H1 (cell line): Measurements from ENCODE around the gene ZNF140.

Experiments used
- POLR2A ChIP-seq, 2 experiments: IDR thresholded peaks; 1 replicate in 1 of 2; 2 replicates in 1 of 2; pipeline ENCODE4 v1.6.1; 2011; ENCODE audit warnings: low read depth in 2 of 2, low read length in 2 of 2, mild to moderate bottlenecking in 2 of 2; ENCODE audit errors: control extremely low read depth in 1 of 2
- SP1 ChIP-seq: IDR thresholded peaks from 2 replicates; pipeline ENCODE4 v1.6.1; 2011; ENCODE audit warnings: low read depth, low read length
- ZNF274 ChIP-seq: IDR thresholded peaks from 2 replicates; pipeline ENCODE4 v1.7.0; 2012; ENCODE audit warnings: low read length, borderline replicate concordance; ENCODE audit errors: extremely low read depth
- TF ChIP-seq, protein P1 (sequence below): fragments of 300-600 bp; sonication (generic); IDR thresholded peaks from 2 replicates; pipeline ENCODE4 v1.7.1; 2012; ENCODE audit warnings: low read length, moderate library complexity, mild to moderate bottlenecking, inconsistent platforms; ENCODE audit not compliant: insufficient replicate concordance
- TF ChIP-seq, protein P2 (sequence below), 3 experiments: IDR thresholded peaks; 1 replicate in 2 of 3; 2 replicates in 1 of 3; pipeline versions ENCODE4 v1.5.1 to v1.6.1; 2011; ENCODE audit warnings: low read length in 3 of 3, mild to moderate bottlenecking in 3 of 3, inconsistent platforms in 2 of 3, low read depth in 1 of 3, moderate library complexity in 1 of 3; ENCODE audit not compliant: insufficient read depth in 1 of 3; ENCODE audit errors: control extremely low read depth in 1 of 3

DNA sequence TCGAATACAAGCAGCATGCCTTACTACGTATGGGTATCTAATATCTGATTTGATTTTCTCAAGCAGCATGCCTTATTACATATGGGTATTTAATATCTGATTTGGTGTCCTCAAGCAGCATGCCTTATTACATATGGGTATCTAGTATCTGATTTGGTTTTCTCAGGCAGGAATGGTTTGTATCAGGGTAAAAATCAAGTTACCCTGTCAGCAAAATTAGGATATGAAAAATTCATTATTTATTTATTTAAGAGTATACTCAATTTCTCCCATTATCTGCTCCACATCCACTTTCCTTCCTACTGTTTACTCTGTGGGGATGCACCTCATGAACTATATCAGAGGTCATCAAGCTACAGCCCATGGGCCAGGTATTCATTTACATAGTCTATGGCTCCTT lies 27.4 kb downstream of the ZNF140 start:
- TF ChIP-seq, protein P1, sequence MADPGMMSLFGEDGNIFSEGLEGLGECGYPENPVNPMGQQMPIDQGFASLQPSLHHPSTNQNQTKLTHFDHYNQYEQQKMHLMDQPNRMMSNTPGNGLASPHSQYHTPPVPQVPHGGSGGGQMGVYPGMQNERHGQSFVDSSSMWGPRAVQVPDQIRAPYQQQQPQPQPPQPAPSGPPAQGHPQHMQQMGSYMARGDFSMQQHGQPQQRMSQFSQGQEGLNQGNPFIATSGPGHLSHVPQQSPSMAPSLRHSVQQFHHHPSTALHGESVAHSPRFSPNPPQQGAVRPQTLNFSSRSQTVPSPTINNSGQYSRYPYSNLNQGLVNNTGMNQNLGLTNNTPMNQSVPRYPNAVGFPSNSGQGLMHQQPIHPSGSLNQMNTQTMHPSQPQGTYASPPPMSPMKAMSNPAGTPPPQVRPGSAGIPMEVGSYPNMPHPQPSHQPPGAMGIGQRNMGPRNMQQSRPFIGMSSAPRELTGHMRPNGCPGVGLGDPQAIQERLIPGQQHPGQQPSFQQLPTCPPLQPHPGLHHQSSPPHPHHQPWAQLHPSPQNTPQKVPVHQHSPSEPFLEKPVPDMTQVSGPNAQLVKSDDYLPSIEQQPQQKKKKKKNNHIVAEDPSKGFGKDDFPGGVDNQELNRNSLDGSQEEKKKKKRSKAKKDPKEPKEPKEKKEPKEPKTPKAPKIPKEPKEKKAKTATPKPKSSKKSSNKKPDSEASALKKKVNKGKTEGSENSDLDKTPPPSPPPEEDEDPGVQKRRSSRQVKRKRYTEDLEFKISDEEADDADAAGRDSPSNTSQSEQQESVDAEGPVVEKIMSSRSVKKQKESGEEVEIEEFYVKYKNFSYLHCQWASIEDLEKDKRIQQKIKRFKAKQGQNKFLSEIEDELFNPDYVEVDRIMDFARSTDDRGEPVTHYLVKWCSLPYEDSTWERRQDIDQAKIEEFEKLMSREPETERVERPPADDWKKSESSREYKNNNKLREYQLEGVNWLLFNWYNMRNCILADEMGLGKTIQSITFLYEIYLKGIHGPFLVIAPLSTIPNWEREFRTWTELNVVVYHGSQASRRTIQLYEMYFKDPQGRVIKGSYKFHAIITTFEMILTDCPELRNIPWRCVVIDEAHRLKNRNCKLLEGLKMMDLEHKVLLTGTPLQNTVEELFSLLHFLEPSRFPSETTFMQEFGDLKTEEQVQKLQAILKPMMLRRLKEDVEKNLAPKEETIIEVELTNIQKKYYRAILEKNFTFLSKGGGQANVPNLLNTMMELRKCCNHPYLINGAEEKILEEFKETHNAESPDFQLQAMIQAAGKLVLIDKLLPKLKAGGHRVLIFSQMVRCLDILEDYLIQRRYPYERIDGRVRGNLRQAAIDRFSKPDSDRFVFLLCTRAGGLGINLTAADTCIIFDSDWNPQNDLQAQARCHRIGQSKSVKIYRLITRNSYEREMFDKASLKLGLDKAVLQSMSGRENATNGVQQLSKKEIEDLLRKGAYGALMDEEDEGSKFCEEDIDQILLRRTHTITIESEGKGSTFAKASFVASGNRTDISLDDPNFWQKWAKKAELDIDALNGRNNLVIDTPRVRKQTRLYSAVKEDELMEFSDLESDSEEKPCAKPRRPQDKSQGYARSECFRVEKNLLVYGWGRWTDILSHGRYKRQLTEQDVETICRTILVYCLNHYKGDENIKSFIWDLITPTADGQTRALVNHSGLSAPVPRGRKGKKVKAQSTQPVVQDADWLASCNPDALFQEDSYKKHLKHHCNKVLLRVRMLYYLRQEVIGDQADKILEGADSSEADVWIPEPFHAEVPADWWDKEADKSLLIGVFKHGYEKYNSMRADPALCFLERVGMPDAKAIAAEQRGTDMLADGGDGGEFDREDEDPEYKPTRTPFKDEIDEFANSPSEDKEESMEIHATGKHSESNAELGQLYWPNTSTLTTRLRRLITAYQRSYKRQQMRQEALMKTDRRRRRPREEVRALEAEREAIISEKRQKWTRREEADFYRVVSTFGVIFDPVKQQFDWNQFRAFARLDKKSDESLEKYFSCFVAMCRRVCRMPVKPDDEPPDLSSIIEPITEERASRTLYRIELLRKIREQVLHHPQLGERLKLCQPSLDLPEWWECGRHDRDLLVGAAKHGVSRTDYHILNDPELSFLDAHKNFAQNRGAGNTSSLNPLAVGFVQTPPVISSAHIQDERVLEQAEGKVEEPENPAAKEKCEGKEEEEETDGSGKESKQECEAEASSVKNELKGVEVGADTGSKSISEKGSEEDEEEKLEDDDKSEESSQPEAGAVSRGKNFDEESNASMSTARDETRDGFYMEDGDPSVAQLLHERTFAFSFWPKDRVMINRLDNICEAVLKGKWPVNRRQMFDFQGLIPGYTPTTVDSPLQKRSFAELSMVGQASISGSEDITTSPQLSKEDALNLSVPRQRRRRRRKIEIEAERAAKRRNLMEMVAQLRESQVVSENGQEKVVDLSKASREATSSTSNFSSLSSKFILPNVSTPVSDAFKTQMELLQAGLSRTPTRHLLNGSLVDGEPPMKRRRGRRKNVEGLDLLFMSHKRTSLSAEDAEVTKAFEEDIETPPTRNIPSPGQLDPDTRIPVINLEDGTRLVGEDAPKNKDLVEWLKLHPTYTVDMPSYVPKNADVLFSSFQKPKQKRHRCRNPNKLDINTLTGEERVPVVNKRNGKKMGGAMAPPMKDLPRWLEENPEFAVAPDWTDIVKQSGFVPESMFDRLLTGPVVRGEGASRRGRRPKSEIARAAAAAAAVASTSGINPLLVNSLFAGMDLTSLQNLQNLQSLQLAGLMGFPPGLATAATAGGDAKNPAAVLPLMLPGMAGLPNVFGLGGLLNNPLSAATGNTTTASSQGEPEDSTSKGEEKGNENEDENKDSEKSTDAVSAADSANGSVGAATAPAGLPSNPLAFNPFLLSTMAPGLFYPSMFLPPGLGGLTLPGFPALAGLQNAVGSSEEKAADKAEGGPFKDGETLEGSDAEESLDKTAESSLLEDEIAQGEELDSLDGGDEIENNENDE = no peak
- no peak for TF ChIP-seq POLR2A (IDR thresholded peaks at IDR 0.05; ENCODE audit: control extremely low read depth in 1 of 2, low read depth in 2 of 2, low read length in 2 of 2)
- no peak for TF ChIP-seq ZNF274
- TF ChIP-seq SP1 = no peak
- TF ChIP-seq, protein P2, sequence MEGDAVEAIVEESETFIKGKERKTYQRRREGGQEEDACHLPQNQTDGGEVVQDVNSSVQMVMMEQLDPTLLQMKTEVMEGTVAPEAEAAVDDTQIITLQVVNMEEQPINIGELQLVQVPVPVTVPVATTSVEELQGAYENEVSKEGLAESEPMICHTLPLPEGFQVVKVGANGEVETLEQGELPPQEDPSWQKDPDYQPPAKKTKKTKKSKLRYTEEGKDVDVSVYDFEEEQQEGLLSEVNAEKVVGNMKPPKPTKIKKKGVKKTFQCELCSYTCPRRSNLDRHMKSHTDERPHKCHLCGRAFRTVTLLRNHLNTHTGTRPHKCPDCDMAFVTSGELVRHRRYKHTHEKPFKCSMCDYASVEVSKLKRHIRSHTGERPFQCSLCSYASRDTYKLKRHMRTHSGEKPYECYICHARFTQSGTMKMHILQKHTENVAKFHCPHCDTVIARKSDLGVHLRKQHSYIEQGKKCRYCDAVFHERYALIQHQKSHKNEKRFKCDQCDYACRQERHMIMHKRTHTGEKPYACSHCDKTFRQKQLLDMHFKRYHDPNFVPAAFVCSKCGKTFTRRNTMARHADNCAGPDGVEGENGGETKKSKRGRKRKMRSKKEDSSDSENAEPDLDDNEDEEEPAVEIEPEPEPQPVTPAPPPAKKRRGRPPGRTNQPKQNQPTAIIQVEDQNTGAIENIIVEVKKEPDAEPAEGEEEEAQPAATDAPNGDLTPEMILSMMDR (IDR thresholded peaks at IDR 0.05; ENCODE audit: control extremely low read depth in 1 of 3, insufficient read depth in 1 of 3, low read depth in 1 of 3, low read length in 3 of 3) = no peak
